IPS DF 4.7 (cell line): ENCODE data around the gene HECW1.

Source experiments
- DNase-seq: peaks from one replicate; pipeline ENCODE4 v3.0.0-alpha.2; 2013; ENCODE audit warnings: low spot score; ENCODE audit errors: extremely low read depth

Gene HECW1

DNA sequence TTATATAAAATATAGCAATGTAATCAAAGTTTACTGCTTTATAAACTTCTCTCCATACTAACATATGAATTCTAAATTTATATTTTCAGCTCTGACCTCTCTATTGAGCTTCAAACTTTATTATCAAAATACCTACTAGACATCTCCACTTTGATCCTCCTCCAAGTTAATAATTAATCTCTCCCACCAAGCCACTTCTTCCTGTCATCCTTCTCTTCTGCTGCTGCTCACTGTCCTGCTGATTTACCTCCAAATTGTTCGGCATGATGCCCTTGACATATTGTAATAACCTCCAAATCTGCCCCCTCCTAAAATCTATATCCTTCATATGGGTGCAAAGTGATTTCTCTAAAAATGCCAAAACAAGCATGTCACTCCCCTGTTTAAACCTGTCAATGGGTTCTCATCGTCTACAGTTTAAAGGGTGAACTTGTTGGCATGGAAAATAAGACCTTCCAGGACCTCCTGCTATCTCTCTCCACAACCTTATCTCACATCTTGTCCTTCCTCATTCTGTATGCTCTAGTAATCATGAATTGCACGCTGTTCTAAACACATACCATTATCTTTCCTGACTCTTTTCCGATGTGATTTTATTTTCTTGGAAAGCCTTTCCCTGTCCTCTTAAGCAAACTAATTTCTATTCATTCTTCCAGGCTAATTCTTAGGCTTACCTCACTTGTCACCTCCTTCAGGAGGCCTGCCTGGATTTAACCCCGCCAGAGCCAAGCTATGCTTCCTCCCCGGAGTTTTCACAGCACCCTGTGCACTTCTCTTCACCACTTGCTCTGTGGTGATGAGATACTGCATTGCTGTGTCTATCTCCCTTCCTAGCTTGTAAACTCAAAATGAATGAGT, 418.3 kb downstream of the HECW1 start:
- no peak for DNase-seq

DNA sequence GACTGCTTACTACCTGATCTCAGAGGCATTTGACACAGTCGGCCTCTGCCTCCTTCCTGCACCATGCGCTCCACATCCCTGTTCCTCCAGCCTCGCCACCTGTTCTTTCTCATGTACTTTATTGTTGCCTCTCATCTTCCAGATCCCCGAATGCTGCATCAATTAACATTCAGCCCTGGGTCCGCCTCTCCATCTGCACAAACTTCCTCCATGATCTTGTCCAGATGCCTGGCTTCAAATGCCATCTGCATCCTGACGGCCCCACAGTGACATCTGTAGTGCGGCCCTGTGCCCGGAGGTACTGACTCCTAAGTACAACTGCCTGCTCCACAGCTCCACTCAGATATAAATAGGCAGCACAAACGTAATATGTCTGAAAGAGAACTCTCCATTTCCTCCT, 419.3 kb downstream of the HECW1 start:
- DNase-seq: no peak

DNA sequence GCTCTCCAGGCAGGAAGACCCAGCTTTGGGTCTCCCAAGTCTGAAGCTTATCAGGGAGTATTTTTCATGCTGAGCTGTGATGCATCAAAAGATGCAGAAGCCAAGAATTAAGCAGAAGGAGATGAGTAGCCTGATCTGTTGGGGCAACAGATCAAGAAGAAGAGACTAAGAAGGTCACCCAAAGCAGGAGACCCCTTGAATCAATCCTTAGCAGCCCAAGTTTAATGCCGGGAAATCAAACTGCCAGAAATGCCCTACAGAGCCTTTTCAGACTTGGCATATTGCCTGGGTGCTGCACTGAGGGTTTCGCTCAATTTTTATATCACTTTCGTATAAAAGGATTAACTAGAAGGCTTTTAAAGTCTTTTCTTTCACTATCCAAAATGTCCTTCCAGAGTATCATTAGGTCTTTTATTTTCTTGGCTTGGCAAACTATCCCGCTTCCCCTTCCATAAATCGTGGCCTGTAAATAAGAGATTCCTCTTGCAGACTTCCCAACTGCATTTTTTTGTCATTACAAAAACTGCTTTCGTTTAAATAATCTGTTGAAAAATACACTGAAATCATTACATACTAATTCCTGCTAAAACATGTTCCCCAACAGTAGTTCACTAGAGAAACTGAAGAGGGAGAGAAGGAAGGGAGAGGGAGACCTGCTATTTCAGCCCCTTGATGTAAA, 421.5 kb downstream of the HECW1 start:
- DNase-seq: no peak

DNA sequence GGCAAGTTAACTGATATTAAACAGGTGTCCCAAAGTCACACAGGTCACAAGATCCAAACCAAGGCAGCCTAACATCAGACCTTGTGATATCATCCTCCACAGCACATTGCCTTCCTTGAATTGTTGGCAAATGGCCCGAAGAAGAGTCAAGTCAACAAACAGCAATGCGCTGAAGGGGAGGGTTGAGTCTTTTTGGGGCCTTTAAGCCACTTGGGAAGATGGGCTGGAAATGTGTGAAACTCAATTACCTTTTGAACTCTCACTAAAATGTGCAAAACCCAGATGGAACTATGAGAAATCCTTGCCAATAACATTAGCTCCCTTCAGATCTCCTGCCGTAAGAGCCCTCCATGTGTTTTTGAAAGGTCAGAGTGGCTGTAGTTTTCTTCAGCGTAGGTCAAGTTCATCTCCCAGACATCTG, 422.6 kb downstream of the HECW1 start:
- no peak for DNase-seq

DNA sequence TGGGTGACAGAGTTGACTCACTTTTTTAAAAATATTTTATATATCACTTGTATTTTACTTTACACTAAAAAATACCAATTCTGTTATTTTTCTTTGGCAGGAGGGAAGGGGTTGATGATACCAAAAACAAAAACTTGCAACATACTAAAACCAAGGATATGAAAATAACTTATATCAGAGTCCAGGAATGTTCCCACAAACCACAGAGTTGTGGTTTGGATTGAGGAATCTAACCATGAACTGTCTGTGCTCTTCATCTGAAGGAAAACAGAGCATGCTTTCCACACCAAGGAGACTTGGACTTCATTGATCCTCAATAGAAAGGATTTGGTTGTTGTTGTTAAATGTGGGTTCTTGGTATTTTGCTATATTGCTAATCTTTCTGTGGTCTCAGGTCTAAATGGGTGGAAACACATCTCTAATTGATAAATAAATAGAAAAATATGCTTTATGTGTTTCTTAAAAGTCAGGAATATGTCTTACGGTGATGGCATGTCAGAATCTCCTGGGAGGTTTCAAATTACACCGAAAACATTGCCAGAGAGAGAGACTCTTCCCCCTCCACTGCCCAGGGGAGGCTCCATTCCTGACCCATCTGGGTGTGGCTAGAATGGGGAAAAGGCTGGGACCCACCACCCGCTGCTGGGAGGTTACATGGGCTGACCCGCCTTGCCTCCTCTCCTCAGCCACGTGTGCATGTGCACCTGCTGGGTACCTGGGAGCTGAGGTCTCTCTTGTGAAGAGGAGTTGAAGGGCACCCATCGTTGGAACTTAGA, 423.6 kb downstream of the HECW1 start:
- no peak for DNase-seq

DNA sequence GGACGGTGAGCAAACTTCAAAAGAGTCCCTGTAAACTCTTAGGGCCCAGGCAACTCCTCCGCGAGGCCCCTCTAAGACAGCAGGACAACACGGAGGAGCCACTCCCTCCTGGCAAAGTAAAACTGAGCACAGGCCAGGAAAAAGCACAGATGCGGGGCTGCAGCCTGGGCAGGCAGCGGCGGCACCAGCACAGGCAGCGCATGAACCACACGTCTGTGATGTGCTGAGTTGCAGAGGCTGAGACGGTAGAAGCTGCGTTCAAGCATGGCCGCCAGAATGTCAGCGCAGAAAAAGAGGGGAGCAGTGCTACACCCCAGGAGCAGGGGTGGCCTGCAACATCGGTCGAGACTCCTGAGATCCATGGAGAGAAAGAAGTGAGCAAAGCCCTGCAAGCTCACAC, 424.3 kb downstream of the HECW1 start:
- no peak for DNase-seq

DNA sequence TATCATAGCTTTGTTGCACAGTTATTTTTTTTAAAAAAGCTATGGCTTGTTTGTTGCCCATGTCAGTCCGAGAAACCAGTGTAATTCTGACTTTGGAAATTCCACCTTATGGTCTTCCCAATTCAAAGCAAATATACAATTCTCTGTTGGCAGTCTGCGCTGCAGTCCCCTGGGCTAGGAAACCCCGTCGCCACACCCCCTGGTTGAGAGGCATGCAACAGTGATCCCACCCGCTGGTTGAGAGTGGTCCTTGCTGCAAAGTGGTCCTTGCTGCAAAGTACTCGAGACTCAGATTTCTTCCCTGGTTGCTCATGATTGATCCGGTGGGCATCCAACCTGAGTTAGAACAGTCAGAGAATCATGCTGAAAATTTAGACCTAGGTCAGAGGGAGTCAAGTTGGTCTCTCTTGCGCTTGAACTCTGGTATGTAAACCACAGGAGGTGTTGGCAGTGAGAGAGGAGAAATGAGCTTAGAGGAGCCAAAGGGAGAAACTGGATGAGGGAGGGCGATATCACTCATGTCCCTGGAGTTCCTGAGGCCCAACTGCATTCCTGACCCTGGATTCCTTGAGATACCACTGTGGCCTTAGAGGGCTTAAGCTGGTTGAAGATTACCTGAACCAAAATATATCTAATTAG, 425.4 kb downstream of the HECW1 start:
- no peak for DNase-seq

DNA sequence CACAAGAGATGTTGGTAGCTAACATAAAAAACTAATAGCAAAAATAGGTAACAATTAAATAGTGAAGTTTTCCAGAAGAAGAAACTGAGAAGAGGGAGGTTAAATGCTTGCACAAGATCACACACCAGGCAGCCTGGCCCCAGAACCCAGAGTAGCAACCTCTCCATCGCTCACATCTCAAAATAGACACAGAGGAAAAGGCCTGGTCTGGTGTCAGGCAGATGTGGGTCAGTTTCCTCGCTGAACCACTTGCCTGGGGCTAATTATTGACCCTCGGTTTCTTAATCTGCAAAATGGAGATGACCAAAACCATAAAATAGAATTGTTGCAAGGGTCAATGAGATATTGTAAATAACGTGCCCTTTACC, 425.9 kb downstream of the HECW1 start:
- DNase-seq: no peak

DNA sequence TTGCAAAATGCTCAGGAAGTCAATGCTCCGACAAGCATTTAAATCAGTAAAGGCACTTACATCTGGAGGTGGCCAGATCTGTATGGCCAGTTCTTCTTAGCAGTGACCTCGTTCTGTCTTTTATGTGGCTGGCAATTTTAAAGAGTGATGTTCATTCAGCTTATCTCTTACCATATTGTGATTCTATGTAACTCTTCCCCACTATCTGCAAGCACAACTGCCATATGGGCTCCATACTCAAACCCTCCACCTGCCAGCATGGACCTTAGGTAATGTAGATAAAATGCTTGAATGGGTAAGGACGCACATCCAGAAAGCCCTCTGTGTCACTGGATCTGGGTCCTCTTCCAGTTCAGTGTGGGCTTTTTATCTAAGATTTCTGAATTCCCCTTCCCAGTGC, 428.0 kb downstream of the HECW1 start:
- DNase-seq: no peak

DNA sequence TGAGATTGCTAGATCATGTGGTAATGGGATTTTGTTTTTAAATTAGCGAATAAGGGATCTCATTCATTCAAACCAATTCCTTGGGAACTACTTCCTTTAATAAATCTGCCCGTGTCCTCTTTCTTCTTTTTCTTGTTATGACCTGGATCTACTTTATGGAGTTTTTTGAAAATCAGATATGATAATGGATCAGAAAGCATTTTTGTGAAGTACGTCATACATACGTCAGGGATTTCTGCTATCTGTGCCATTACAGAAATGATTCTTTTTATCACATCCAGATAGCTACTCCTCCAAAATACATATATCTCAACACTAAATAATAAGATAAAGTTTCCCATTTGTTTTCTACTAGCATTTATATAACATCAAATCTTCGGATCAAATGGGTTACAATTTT, 430.3 kb downstream of the HECW1 start:
- no peak for DNase-seq

DNA sequence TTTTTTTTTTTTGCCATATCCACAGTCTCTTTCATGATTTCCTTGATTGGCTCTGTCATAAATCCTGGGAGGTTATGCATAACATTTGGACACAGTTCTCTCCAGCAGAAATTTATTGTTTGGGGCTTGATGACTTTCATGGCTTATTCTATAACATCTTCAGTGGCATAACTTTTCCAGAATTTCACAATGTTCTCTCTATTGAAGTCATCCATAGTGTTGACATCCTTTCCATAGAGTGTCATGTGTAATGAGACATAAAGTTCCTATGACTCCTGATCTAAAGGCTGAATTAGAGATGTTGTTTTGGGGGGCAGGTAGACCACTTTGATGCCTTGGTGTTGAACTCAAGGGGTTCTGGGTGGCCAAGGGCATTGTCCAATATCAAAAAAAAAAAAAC, 433.8 kb downstream of the HECW1 start:
- DNase-seq: no peak

DNA sequence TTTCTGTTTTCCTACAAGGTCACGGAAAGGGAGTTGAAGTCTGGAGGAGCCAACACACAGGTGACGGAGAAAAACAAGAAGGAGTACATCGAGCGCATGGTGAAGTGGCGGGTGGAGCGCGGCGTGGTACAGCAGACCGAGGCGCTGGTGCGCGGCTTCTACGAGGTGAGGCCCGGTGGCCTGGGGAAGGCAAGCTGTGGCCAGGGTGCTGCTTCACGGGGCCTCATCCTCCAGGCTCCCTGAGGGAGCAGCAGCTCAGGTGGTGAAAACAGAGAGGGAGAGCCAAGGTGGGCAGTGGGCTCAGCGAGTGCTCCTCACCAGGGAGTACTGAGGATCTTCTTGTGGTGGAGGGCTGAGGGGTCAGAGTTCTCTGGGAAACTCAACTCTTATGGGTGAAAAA, 438.0 kb downstream of the HECW1 start:
- no peak for DNase-seq

DNA sequence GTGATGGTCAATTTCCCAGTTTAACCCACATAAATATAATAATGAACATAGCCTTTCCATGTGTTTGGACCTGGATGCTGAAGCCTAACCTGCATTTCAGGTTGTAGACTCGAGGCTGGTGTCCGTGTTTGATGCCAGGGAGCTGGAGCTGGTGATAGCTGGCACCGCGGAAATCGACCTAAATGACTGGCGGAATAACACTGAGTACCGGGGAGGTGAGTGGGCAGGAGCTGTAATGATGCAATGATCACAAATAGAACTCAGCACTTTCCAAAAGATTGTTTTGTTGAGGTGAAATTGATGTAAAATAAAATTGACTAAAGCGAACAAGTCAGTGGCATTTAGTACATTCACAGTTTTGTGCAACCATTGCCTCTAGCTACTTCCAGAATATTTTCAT, 439.7 kb downstream of the HECW1 start:
- no peak for DNase-seq

DNA sequence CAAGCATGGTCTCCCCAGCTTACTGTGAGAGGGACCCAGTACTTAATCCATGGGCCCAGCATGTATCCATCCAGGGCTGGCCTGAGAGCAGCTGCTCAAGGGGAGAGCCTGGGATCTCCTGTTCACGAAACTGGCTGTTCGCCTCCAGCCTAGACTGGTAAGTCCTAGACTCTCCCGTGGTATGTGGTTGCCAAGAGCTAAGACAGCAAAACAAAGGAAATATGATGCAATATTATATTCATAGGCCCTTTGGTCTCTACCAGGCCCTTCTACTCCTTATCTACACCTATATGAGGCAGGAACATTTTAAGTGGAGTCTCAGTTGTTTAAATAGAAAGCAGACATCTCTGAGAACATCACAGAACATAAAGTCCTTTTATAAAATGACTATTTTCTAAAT, 441.6 kb downstream of the HECW1 start:
- no peak for DNase-seq

DNA sequence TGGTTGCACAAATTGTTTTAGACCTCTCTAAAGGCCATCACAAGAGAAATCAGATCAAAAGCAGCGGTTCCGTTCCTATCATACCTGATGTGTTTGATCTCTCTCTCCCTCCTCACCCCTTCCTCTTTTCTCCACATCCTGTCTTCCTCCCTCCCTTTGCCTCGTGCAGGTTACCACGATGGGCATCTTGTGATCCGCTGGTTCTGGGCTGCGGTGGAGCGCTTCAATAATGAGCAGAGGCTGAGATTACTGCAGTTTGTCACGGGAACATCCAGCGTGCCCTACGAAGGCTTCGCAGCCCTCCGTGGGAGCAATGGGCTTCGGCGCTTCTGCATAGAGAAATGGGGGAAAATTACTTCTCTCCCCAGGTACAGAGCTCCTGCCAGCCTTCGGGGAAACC, 442.0 kb downstream of the HECW1 start:
- no peak for DNase-seq

DNA sequence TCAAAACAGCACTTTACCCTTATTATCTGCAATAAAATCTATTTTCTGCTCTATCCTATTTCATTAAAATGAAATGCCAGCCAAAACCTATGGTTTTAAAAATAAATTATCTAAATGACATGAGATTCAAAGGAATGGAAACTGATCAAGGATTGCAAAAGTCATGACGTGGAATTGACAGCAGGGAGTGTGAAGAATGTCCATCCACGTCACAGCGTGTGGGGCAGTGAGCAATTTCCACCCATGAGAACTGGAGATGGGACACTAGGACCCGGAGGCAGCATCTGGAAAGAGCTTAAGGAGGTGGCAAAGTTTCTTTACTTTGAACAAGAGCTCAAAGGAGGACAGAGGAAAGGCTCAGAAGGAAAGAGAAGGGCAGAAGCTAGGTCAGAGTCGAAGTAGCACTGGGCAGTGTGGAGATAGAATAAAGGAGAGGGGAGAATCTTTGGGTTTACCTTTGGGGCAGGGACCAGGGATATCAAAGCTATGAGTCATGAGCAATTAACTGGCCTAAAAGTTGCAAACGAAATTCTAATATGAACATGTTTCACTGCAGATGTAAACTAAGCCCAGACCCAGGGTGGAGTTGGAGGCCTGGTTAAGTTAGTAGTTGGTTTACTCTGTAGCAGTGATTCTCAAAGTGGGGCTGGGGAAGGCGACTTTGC, 445.5 kb downstream of the HECW1 start:
- DNase-seq: no peak

DNA sequence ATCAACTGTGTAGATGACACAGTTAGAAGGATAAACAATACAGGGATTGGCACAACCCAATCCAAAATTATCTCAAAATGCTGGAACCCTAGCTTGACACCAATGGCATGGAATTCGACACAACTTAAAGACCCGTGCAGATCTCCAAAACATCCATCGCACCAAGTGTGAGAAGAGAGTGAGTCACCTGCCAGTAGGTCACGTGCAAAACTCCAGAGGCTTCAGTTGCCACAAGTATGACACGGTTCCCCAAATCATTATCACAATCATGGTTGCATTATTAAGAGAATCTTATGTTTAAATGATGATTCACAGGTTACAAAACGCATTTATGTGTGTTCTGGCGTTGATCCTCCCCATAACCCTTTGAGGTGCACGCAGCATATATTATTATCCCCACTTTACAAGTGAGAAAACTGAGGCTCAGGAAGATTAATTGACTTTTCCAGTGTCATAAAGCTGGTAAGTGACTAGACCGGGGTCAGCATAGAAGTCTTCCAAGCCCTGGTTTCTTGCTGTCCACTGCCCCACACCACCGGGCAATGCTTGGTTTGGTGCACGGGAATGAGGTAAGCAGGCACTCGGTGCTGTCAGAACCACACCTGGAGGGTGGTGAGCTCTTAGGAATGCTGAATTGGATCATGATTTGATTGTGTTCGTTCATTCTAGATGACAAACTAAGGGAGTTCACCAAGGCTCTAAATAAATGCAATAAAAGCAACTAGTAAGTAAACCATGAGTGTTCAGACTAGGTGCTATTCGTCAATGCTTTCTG, 446.9 kb downstream of the HECW1 start:
- DNase-seq: no peak

DNA sequence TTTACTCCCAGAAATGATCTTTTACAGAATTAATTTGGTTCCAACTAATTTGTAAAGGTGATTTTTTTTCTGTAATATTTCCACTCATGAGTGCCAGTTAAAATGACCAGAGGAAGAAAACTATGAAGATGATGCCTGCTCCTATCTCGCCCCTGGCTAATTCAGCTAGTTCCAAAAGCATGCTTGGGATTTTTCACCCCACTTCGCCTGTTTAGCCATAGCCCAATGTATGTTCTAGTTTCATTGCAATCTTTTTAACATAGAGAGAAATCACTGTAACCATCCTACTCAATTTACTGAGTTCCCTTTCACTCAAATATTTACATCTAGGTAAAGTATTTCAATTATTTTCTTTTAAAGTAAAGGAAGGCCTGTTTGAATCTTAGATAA, 447.5 kb downstream of the HECW1 start:
- DNase-seq: no peak

DNA sequence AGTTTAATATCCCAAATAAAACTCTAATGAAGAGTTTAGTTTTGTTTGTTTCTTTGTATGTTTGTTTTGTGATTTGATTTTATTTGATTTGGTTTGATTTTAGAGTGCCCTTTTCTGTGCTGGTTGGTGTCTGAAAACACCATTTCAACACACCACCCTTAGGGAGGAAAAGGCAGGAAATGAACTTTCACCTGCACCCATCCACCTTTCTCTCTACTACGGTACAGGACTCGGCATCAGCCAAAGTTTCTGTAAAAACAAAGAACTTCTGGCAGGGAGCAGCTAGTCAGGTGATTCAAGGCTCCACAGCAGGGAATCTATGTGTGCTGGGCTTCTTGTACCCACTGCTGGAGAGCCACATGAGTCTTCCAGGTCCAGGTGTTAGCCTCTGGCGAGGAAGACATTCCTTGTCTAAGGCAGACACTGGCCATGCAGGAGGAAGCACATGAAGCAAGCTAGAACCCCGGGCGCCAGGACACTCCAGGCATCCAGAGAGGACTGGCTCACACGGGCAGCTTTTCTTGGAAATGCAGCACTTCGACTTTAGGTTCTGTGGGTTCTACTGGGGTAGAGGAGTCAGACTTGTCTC, 448.4 kb downstream of the HECW1 start:
- DNase-seq: no peak

DNA sequence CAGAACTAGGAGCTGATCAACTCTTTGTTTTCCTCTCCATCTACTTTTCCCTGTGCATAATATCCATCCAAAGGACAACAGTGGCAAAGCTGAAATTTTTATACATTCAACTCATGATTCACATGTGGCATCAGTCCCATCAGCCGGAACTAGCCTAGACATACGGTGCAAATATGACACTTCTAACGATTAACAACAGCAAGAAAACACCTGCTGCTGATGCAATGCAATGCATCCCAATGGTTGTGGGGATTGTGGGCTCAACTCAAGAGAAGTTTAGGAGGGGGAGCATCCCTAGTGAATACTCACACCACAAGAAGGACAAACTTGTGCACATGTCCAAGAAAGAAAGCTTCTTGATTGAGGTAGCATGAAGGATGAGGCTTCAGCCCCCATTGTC, 449.9 kb downstream of the HECW1 start:
- DNase-seq: no peak
